WTC11 (cell line): Measurements from ENCODE around the gene CCM2L. TPM values are rescaled to one million over a fixed set of nuclear protein-coding genes. Genes with fewer than 3 reads are reported as not detected.

ENCODE experiments used
- ATAC-seq: fragments of 200-7000 bp; cut with Tn5 transposase; 2 replicates; pipeline ENCODE4 v1.10.0; 2021; ENCODE audit warnings: mild to moderate bottlenecking, moderate library complexity
- CTCF ChIA-PET: fragments of 300-600 bp; sonication (Branson Sonifier 250); formaldehyde crosslinking; loops from one replicate; lab custom pipeline; 2021; ENCODE audit warnings: antibody characterized with exemption; lab: Charles Lee
- POLR2A ChIA-PET: fragments of 350-600 bp; sonication (Branson Sonifier 250); formaldehyde crosslinking; loops from one replicate; lab custom pipeline; 2021; ENCODE audit warnings: antibody characterized with exemption; lab: Charles Lee
- DNase-seq: peaks from one replicate; pipeline ENCODE4 v3.0.0; 2021; ENCODE audit warnings: low spot score
- H3K27ac Mint-ChIP-seq: 2 replicates; pipeline ENCODE4 v1.8.0; 2021; ENCODE audit warnings: mixed read lengths
- H3K27me3 Mint-ChIP-seq: 2 replicates; pipeline ENCODE4 v1.8.0; 2021; ENCODE audit warnings: low read depth, mild to moderate bottlenecking, moderate library complexity, mixed read lengths
- H3K36me3 Mint-ChIP-seq: 2 replicates; pipeline ENCODE4 v1.8.0; 2021; ENCODE audit warnings: mixed read lengths
- H3K4me1 Mint-ChIP-seq: 2 replicates; pipeline ENCODE4 v1.8.0; 2022; ENCODE audit warnings: mixed read lengths
- H3K4me3 Mint-ChIP-seq: 2 replicates; pipeline ENCODE4 v1.8.0; 2021; ENCODE audit warnings: mild to moderate bottlenecking, moderate library complexity, mixed read lengths
- H3K9me3 Mint-ChIP-seq: 2 replicates; pipeline ENCODE4 v1.8.0; 2021; ENCODE audit warnings: mixed read lengths
- ARID4B ChIP-seq: sonication (generic); formaldehyde crosslinking; IDR thresholded peaks from 2 replicates; pipeline ENCODE4 v1.8.0; 2023; ENCODE audit warnings: missing genetic modification reagents, mild to moderate bottlenecking, borderline replicate concordance
- ATF6 ChIP-seq: sonication (generic); formaldehyde crosslinking; IDR thresholded peaks from 2 replicates; pipeline ENCODE4 v1.8.1; 2023; ENCODE audit warnings: mild to moderate bottlenecking, missing genetic modification reagents
- E2F1 ChIP-seq: sonication (generic); formaldehyde crosslinking; IDR thresholded peaks from 2 replicates; pipeline ENCODE4 v1.8.0; 2022; ENCODE audit warnings: mild to moderate bottlenecking, missing genetic modification reagents
- EMX1 ChIP-seq: fragments of 250-450 bp; sonication (Bioruptor Pico); IDR thresholded peaks from 2 replicates; pipeline ENCODE4 v1.8.0; 2021; ENCODE audit warnings: mild to moderate bottlenecking
- FOXJ3 ChIP-seq: sonication (generic); formaldehyde crosslinking; IDR thresholded peaks from 2 replicates; pipeline ENCODE4 v1.9.0; 2021; ENCODE audit warnings: missing genetic modification reagents, mild to moderate bottlenecking, borderline replicate concordance
- FOXP1 ChIP-seq: sonication (generic); formaldehyde crosslinking; IDR thresholded peaks from 2 replicates; pipeline ENCODE4 v1.8.0; 2022; ENCODE audit warnings: missing genetic modification reagents, mild to moderate bottlenecking, moderate library complexity, borderline replicate concordance
- KAT7 ChIP-seq: sonication (generic); formaldehyde crosslinking; IDR thresholded peaks from 2 replicates; pipeline ENCODE4 v1.8.1; 2023; ENCODE audit warnings: missing genetic modification reagents, mild to moderate bottlenecking, borderline replicate concordance
- MYBL2 ChIP-seq: sonication (generic); formaldehyde crosslinking; IDR thresholded peaks from 2 replicates; pipeline ENCODE4 v1.8.1; 2023; ENCODE audit warnings: mild to moderate bottlenecking, moderate library complexity, missing genetic modification reagents
- NFATC4 ChIP-seq: fragments of 250-450 bp; sonication (Bioruptor Pico); IDR thresholded peaks from 2 replicates; pipeline ENCODE4 v1.9.0; 2021; ENCODE audit warnings: mild to moderate bottlenecking
- OVOL2 ChIP-seq: fragments of 250-450 bp; sonication (Bioruptor Pico); IDR thresholded peaks from 2 replicates; pipeline ENCODE4 v1.9.0; 2021; ENCODE audit warnings: mild to moderate bottlenecking, borderline replicate concordance
- SOX15 ChIP-seq: fragments of 250-450 bp; sonication (Bioruptor Pico); IDR thresholded peaks from 2 replicates; pipeline ENCODE4 v1.9.0; 2021; ENCODE audit warnings: mild to moderate bottlenecking
- TCF7 ChIP-seq: sonication (generic); formaldehyde crosslinking; IDR thresholded peaks from 2 replicates; pipeline ENCODE4 v1.8.0; 2022; ENCODE audit warnings: mild to moderate bottlenecking, low read depth, missing genetic modification reagents, moderate library complexity
- TEAD4 ChIP-seq: sonication (generic); formaldehyde crosslinking; IDR thresholded peaks from 2 replicates; pipeline ENCODE4 v1.8.0; 2022; ENCODE audit warnings: mild to moderate bottlenecking, missing genetic modification reagents
- TP53 ChIP-seq: sonication (generic); formaldehyde crosslinking; IDR thresholded peaks from 2 replicates; pipeline ENCODE4 v1.8.1; 2023; ENCODE audit warnings: mild to moderate bottlenecking, missing genetic modification reagents
- ZMAT4 ChIP-seq: fragments of 250-450 bp; sonication (Bioruptor Pico); IDR thresholded peaks from 2 replicates; pipeline ENCODE4 v1.9.0; 2021; ENCODE audit warnings: mild to moderate bottlenecking
- ZNF121 ChIP-seq: sonication (generic); formaldehyde crosslinking; IDR thresholded peaks from 2 replicates; pipeline ENCODE4 v1.8.0; 2023; ENCODE audit warnings: missing genetic modification reagents
- ZNF219 ChIP-seq: sonication (generic); formaldehyde crosslinking; IDR thresholded peaks from 2 replicates; pipeline ENCODE4 v1.8.0; 2023; ENCODE audit warnings: missing genetic modification reagents, mild to moderate bottlenecking, borderline replicate concordance
- ZNF281 ChIP-seq: sonication (generic); formaldehyde crosslinking; IDR thresholded peaks from 2 replicates; pipeline ENCODE4 v1.8.0; 2023; ENCODE audit warnings: mild to moderate bottlenecking, missing genetic modification reagents
- ZNF317 ChIP-seq: sonication (generic); formaldehyde crosslinking; IDR thresholded peaks from 2 replicates; pipeline ENCODE4 v1.8.1; 2023; ENCODE audit warnings: low read depth, mild to moderate bottlenecking, moderate library complexity, missing genetic modification reagents, borderline replicate concordance
- ZNF671 ChIP-seq: fragments of 250-450 bp; sonication (Bioruptor Pico); IDR thresholded peaks from 2 replicates; pipeline ENCODE4 v1.8.0; 2021; ENCODE audit warnings: mild to moderate bottlenecking
- total RNA-seq: library from RNA; stranded (reverse); gene quantifications from 3 replicates; pipeline ENCODE4 v1.2.3, GENCODE V29; 2021
- TF ChIP-seq, protein P1 (sequence below): sonication (generic); formaldehyde crosslinking; IDR thresholded peaks from 2 replicates; pipeline ENCODE4 v1.8.0; 2022; ENCODE audit warnings: mild to moderate bottlenecking, missing genetic modification reagents
- TF ChIP-seq, protein P2 (sequence below): sonication (generic); formaldehyde crosslinking; IDR thresholded peaks from 2 replicates; pipeline ENCODE4 v1.8.1; 2023; ENCODE audit warnings: mild to moderate bottlenecking, missing genetic modification reagents, moderate library complexity
- TF ChIP-seq, protein P3 (sequence below): sonication (generic); formaldehyde crosslinking; IDR thresholded peaks from 2 replicates; pipeline ENCODE4 v1.8.0; 2022; ENCODE audit warnings: mild to moderate bottlenecking, missing genetic modification reagents

Gene CCM2L
- total RNA-seq, 1 experiment from 2014 or later: 7.8 TPM

DNA sequence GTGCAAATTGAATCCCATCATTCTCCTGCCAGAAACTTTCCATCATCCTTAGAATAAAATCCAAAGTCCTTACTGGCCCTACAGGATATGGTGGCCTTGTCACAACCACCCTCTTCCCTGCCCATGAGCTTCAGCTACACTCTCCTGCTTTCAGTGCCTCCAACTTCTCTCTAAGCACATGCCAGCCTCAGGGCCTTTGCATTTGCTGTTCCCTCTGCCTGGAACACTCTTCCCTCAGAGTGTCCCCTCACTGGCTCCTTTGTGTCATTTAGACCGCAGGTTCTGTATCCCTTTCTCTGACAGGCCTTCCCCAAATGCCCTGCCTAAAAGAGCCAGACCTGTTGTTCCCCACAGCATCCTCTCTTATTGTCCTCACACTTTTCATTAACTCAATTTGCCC is 60.0 kb downstream of the CCM2L start:
- no peak overlapping the region for H3K4me3 Mint-ChIP-seq
- no peaks in the 10 kb centered on the region for H3K27me3 Mint-ChIP-seq
- TF ChIP-seq OVOL2 (no peak), TP53 (CRISPR knock-in tag) (no peak), NFATC4 (CRISPR knock-in tag) (no peak), SOX15 (CRISPR knock-in tag) (no peak), ZNF281 (CRISPR knock-in tag) (no peak), ZNF121 (no peak), E2F1 (CRISPR knock-in tag) (no peak), FOXJ3 (CRISPR knock-in tag) (no peak), KAT7 (CRISPR knock-in tag) (no peak), ARID4B (CRISPR knock-in tag) (no peak), MYBL2 (CRISPR knock-in tag) (no peak), TEAD4 (CRISPR knock-in tag) (no peak), EMX1 (CRISPR knock-in tag) (no peak)
- TF ChIP-seq, protein P1, sequence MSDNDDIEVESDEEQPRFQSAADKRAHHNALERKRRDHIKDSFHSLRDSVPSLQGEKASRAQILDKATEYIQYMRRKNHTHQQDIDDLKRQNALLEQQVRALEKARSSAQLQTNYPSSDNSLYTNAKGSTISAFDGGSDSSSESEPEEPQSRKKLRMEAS (CRISPR knock-in tag): no peak
- TF ChIP-seq, protein P2, sequence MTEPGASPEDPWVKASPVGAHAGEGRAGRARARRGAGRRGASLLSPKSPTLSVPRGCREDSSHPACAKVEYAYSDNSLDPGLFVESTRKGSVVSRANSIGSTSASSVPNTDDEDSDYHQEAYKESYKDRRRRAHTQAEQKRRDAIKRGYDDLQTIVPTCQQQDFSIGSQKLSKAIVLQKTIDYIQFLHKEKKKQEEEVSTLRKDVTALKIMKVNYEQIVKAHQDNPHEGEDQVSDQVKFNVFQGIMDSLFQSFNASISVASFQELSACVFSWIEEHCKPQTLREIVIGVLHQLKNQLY (CRISPR knock-in tag): no peak
- H3K27ac Mint-ChIP-seq: no peak overlapping the region
- ATAC-seq: no peak
- H3K9me3 Mint-ChIP-seq: no peaks in the 10 kb centered on the region
- H3K4me1 Mint-ChIP-seq: peaks cover 10% of the 10 kb centered on the region
- CTCF ChIA-PET: no interaction called here
- no peaks in the 10 kb centered on the region for H3K36me3 Mint-ChIP-seq
- POLR2A ChIA-PET: no interaction called here
- DNase-seq: no peak

- Mint-ChIP-seq H3K9me3 (no peaks in the 10 kb centered on the region), H3K27me3 (no peaks in the 10 kb centered on the region), H3K4me1 (peaks cover 9% of the 10 kb centered on the region), H3K36me3 (no peaks in the 10 kb centered on the region), H3K27ac (no peak overlapping the region), H3K4me3 (no peak overlapping the region)
- DNase-seq: no peak
- ChIA-PET CTCF (no interaction called here), POLR2A (no interaction called here)
- ATAC-seq: no peak
- TF ChIP-seq TCF7 (CRISPR knock-in tag) (no peak), ZMAT4 (no peak), TEAD4 (CRISPR knock-in tag) (no peak), FOXP1 (CRISPR knock-in tag) (no peak), ZNF671 (no peak), EMX1 (CRISPR knock-in tag) (no peak), ZNF219 (no peak), ZNF317 (CRISPR knock-in tag) (no peak), ATF6 (CRISPR knock-in tag) (no peak)
- TF ChIP-seq, protein P3, sequence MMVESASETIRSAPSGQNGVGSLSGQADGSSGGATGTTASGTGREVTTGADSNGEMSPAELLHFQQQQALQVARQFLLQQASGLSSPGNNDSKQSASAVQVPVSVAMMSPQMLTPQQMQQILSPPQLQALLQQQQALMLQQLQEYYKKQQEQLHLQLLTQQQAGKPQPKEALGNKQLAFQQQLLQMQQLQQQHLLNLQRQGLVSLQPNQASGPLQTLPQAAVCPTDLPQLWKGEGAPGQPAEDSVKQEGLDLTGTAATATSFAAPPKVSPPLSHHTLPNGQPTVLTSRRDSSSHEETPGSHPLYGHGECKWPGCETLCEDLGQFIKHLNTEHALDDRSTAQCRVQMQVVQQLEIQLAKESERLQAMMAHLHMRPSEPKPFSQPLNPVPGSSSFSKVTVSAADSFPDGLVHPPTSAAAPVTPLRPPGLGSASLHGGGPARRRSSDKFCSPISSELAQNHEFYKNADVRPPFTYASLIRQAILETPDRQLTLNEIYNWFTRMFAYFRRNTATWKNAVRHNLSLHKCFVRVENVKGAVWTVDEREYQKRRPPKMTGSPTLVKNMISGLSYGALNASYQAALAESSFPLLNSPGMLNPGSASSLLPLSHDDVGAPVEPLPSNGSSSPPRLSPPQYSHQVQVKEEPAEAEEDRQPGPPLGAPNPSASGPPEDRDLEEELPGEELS (CRISPR knock-in tag): no peak
Observed at GRCh38 chr20:32070690-32071213, 60.5 kb downstream of the CCM2L start.
